GM23248 (cell line): ENCODE measurements around the gene HOXB8. TPM values are rescaled to one million over a fixed set of nuclear protein-coding genes. Genes with fewer than 3 reads are reported as not detected.
A peak's percentile ranks its signal among the peaks of the same experiment; 100 is the strongest.

Experiments used
- DNase-seq: peaks from one replicate; pipeline ENCODE4 v3.0.0-alpha.2; 2015
- H2AFZ ChIP-seq: fragments of 200-600 bp; sonication (generic); 2 replicates; pipeline ENCODE4 v1.6.1; 2016; ENCODE audit warnings: antibody characterized with exemption
- H3F3A ChIP-seq: fragments of 200-600 bp; sonication (generic); 2 replicates; pipeline ENCODE4 v1.6.1; 2016; ENCODE audit warnings: mild to moderate bottlenecking, antibody characterized with exemption, mixed run types; ENCODE audit not compliant: insufficient read depth
- H3K27ac ChIP-seq: fragments of 200-600 bp; sonication (generic); 2 replicates; pipeline ENCODE4 v1.5.1; 2016; ENCODE audit warnings: mild to moderate bottlenecking
- H3K27me3 ChIP-seq: fragments of 200-600 bp; sonication (generic); replicated peaks from 2 replicates; pipeline ENCODE4 v1.6.1; 2016; ENCODE audit warnings: mild to moderate bottlenecking; ENCODE audit not compliant: insufficient read depth
- H3K36me3 ChIP-seq: fragments of 200-600 bp; sonication (generic); 2 replicates; pipeline ENCODE4 v1.6.1; 2016; ENCODE audit warnings: low read depth, mild to moderate bottlenecking
- H3K4me1 ChIP-seq: fragments of 200-600 bp; sonication (generic); 2 replicates; pipeline ENCODE4 v1.6.1; 2016; ENCODE audit warnings: mild to moderate bottlenecking; ENCODE audit not compliant: insufficient read depth
- H3K4me2 ChIP-seq: fragments of 200-600 bp; sonication (generic); one replicate; pipeline ENCODE4 v1.6.1; 2016; ENCODE audit warnings: mild to moderate bottlenecking; ENCODE audit not compliant: unreplicated experiment
- H3K4me3 ChIP-seq: fragments of 200-600 bp; sonication (generic); 2 replicates; pipeline ENCODE4 v1.5.1; 2016; ENCODE audit warnings: mild to moderate bottlenecking
- H3K79me2 ChIP-seq: fragments of 200-600 bp; sonication (generic); 2 replicates; pipeline ENCODE4 v1.6.1; 2016; ENCODE audit warnings: mild to moderate bottlenecking; ENCODE audit not compliant: insufficient read depth
- H3K9ac ChIP-seq: fragments of 200-600 bp; sonication (generic); 2 replicates; pipeline ENCODE4 v1.6.1; 2016; ENCODE audit warnings: mild to moderate bottlenecking
- H3K9me2 ChIP-seq: fragments of 200-600 bp; sonication (generic); 2 replicates; pipeline ENCODE4 v1.6.1; 2016; ENCODE audit warnings: mixed run types, mild to moderate bottlenecking, moderate library complexity; ENCODE audit not compliant: insufficient read depth
- H3K9me3 ChIP-seq: fragments of 200-600 bp; sonication (generic); one replicate; pipeline ENCODE4 v1.6.1; 2017; ENCODE audit warnings: low read depth
- H4K20me1 ChIP-seq: fragments of 200-600 bp; sonication (generic); 2 replicates; pipeline ENCODE4 v1.6.0; 2016; ENCODE audit not compliant: insufficient read depth
- EZH2 ChIP-seq: fragments of 200-600 bp; sonication (generic); IDR thresholded peaks from 2 replicates; pipeline ENCODE4 v1.6.1; 2018; ENCODE audit warnings: antibody characterized with exemption, mild to moderate bottlenecking; ENCODE audit not compliant: insufficient read depth, poor library complexity, severe bottlenecking
- EZH2phosphoT487 ChIP-seq: fragments of 200-600 bp; sonication (generic); IDR thresholded peaks from 2 replicates; pipeline ENCODE4 v1.6.1; 2018; ENCODE audit warnings: antibody characterized with exemption, moderate library complexity, mild to moderate bottlenecking, low read depth; ENCODE audit not compliant: insufficient read depth
- WGBS, 2 experiments: methylation state at CpG; one replicate each; pipeline ENCODE4 v1.1.6; 2015 to 2017; ENCODE audit warnings: low lambda C conversion rate in 2 of 2, low coverage in 1 of 2; ENCODE audit errors: missing lambda C conversion rate in 2 of 2; 5-methylcytosine and 5-hydroxymethylcytosine counted together
- in situ Hi-C: fragments of 300-500 bp; cut with MboI; formaldehyde crosslinking; loops from 2 replicates; pipeline ENCODE4 v1.15.0; 2020
- polyA plus RNA-seq: library from polyadenylated mRNA; unstranded; fragments of >200 nt; fragmentation: Nextera tagmentation; extraction: Ambion mirVana; gene quantifications from 2 replicates; pipeline ENCODE4 v1.2.1, GENCODE V29; 2016
- total RNA-seq: library from RNA; depleted of rRNA; stranded (reverse); fragments of >200 nt; shearing (Covaris generic); gene quantifications from 2 replicates; pipeline ENCODE4 v1.2.3, GENCODE V29; 2014

HOXB8 gene
- total and polyA plus RNA-seq, 2 experiments from 2014 or later = not detected

DNA sequence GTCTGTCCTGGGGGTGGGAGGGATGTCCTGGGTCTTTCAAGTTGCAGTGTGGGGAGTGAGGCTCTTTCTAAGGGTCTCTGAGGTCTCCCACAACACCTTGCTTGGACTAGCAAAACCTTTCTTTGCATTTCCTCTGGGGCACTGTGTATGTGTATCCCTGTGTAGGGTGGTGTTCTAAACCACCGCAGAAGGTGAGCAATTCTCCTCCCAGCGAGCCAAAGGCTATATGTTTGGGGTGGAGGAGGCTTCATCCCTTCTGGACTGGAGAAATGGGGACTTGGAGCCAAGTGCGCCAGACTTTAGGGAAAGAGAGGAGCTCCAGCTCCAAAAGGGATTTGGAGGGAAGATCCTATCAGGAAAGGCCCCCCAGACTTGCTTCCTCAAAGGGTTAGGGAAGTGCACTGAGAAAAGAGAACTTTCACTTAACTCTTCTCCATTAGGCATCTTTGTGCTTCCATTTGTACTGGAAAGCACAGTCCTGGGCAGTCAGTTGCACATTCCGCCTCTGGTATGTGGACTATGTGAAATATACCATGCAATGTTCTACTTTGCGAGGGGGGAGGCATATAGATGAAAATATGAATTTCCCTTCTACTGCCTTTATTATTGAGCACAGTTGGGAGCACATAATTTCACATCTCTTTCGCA, 29.9 kb upstream of the HOXB8 start:
- TF ChIP-seq EZH2phosphoT487 (no peak), EZH2 (peak; percentile 69)
- Histone ChIP-seq H3K9me3 (no peaks in the 10 kb centered on the region), H3K27ac (no peak overlapping the region), H3K4me1 (no peaks in the 10 kb centered on the region), H2AFZ (no peak overlapping the region), H3F3A (no peaks in the 10 kb centered on the region), H3K4me2 (no peak overlapping the region), H3K4me3 (no peak overlapping the region), H3K79me2 (no peaks in the 10 kb centered on the region), H3K9me2 (no peaks in the 10 kb centered on the region), H3K36me3 (no peaks in the 10 kb centered on the region), H4K20me1 (no peaks in the 10 kb centered on the region), H3K27me3 (peaks cover 95% of the 10 kb centered on the region), H3K9ac (no peak overlapping the region)
- 22 to 26% methylated on average over 6 of the region's 6 CpGs for WGBS, 2 experiments
- in situ Hi-C loops = no loop called here
- DNase-seq = no peak

DNA sequence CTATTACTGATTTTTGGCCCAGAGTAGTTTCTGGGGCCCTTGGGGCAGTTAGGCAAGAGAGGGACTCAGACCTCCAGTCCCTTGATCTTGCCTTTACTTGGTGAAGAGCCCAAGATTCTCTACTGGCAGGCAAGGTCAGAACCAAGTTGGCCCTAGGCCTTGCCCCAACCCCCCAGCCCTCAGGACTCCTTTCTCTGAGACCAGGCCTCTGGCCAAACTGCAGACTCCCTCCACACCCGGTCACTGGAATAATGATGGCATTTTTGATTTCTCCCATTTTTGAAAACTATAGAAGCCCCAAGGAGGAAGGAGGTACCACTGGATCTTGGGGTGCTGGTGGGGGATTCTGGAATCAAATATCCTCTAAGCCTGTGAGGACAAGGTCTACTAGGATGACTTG, 29.1 kb upstream of the HOXB8 start:
- Histone ChIP-seq H3K36me3 (no peaks in the 10 kb centered on the region), H3K27me3 (peaks cover 95% of the 10 kb centered on the region), H3K27ac (no peak overlapping the region), H3K9me2 (no peaks in the 10 kb centered on the region), H3K9ac (no peak overlapping the region), H4K20me1 (no peaks in the 10 kb centered on the region), H3K4me1 (no peaks in the 10 kb centered on the region), H3K4me2 (no peak overlapping the region), H3K79me2 (no peaks in the 10 kb centered on the region), H3K4me3 (no peak overlapping the region), H3F3A (no peaks in the 10 kb centered on the region), H3K9me3 (no peaks in the 10 kb centered on the region), H2AFZ (no peak overlapping the region)
- TF ChIP-seq EZH2 (no peak), EZH2phosphoT487 (no peak)
- in situ Hi-C loops = no loop called here
- 50 to 76% methylated on average over 1 of the region's 1 CpG for WGBS, 2 experiments
- DNase-seq = no peak

DNA sequence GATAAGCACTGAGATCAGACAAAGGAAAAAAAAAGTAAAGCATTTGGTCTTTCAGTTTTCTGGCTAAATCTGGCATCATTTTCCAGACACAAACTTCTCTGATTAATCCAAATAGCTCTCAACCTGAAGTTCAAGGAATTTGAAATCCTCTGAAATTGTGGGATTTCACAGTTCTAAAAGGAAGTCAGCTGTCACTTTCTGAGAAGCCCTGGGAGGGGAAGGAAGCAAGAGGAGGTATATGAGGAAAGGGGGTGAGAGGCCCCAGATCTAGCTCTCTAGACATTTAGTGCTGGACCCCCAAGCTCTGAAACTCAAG, 28.6 kb upstream of the HOXB8 start:
- H4K20me1 ChIP-seq = no peaks in the 10 kb centered on the region
- H3K27ac ChIP-seq = no peak overlapping the region
- no peak for DNase-seq
- H3K27me3 ChIP-seq = peaks cover 95% of the 10 kb centered on the region
- H2AFZ ChIP-seq = no peak overlapping the region
- in situ Hi-C loops = no loop called here
- H3K9ac ChIP-seq = no peak overlapping the region
- TF ChIP-seq EZH2phosphoT487 (no peak), EZH2 (no peak)
- H3F3A ChIP-seq = no peaks in the 10 kb centered on the region
- H3K4me3 ChIP-seq = no peak overlapping the region
- no peaks in the 10 kb centered on the region for H3K9me2 ChIP-seq
- H3K79me2 ChIP-seq = no peaks in the 10 kb centered on the region
- H3K9me3 ChIP-seq = no peaks in the 10 kb centered on the region
- H3K36me3 ChIP-seq = no peaks in the 10 kb centered on the region
- H3K4me1 ChIP-seq = no peaks in the 10 kb centered on the region
- H3K4me2 ChIP-seq = no peak overlapping the region

DNA sequence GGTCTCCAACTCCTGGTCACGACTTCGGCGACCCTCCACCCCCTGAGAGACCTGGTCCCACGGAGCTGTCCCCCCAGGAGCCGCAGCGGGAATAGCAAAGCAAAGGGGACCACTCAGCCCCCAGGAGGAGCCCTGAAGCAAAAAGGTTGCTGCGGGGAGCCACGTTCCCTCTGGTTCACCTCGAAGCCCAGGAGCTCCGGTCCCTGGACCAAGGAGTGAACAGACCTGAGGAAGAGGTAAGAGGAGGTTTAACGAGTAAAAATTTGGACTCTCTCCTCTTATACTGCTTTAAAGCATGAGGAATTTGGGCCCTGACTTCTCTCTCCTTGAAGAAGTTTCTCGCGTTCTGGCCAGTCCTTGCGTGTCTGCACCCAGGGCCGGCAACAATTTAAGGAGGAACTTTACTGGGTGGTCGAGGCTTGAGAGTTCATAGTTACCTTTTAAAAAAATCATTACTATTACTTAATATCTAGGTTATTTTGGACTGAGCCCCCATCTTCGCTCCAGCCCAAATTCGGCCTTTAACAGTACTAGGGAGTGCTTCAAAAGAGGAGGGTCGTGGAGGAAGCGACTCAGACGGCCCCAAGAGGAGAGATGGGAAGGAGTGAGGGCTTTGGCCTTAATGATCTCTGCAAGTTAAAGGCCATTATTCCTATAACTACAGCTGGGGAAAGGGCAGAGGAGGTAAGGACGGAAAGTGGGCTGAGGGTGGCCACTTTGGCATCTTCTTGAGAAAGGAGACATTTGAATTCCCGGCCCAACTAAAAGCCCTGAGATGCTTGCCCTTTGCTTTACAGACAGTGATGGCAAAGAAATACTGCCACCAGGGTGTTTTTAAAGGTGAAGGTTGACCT, 28.0 kb upstream of the HOXB8 start:
- Histone ChIP-seq H3K79me2 (no peaks in the 10 kb centered on the region), H3K36me3 (no peaks in the 10 kb centered on the region), H3K27me3 (peaks cover 94% of the 10 kb centered on the region), H3K9me3 (no peaks in the 10 kb centered on the region), H3K27ac (no peak overlapping the region), H4K20me1 (no peaks in the 10 kb centered on the region), H3F3A (no peaks in the 10 kb centered on the region; the same call in 1 of the 2 replicates), H3K4me2 (no peak overlapping the region), H2AFZ (no peak overlapping the region), H3K4me3 (no peak overlapping the region), H3K9ac (no peak overlapping the region), H3K9me2 (no peaks in the 10 kb centered on the region), H3K4me1 (no peaks in the 10 kb centered on the region)
- in situ Hi-C loops = no loop called here
- 22 to 25% methylated on average over 23 of the region's 23 CpGs for WGBS, 2 experiments
- DNase-seq = no peak
- TF ChIP-seq EZH2 (peak; percentile 78), EZH2phosphoT487 (no peak)
